Suprapubic skin (tissue), 4 donors: Measurements from ENCODE around the gene IL1RL2. TPM values are rescaled to one million over a fixed set of nuclear protein-coding genes. Genes with fewer than 3 reads are reported as not detected.
A peak's percentile ranks its signal among the peaks of the same experiment; 100 is the strongest.

Experiments
- DNase-seq, 2 donors: peaks; one replicate each; pipeline ENCODE4 v3.0.0-alpha.2; 2019; ENCODE audit warnings: low spot score in 2 of 2
- H3K27ac ChIP-seq: fragments of 200-600 bp; sonication (generic); one replicate; pipeline ENCODE4 v1.5.1; 2019
- H3K27me3 ChIP-seq: fragments of 200-600 bp; sonication (generic); one replicate; pipeline ENCODE4 v1.5.1; 2019
- H3K36me3 ChIP-seq: fragments of 200-600 bp; sonication (generic); one replicate; pipeline ENCODE4 v1.5.1; 2019
- H3K4me1 ChIP-seq: fragments of 200-600 bp; sonication (generic); one replicate; pipeline ENCODE4 v1.5.1; 2019
- H3K4me3 ChIP-seq: fragments of 200-600 bp; sonication (generic); one replicate; pipeline ENCODE4 v1.5.1; 2019; ENCODE audit warnings: mild to moderate bottlenecking
- H3K9me3 ChIP-seq: fragments of 200-600 bp; sonication (generic); one replicate; pipeline ENCODE4 v1.5.1; 2019
- CTCF ChIP-seq, 2 donors: fragments of 200-600 bp in 1 of 2; fragments of 450-650 bp in 1 of 2; sonication (generic) in 1 of 2; IDR thresholded peaks; one replicate each; pipeline ENCODE4 v1.5.1; 2016 to 2019; ENCODE audit warnings: antibody characterized with exemption in 2 of 2, mild to moderate bottlenecking in 1 of 2, moderate library complexity in 1 of 2
- EP300 ChIP-seq: sonication (generic); formaldehyde crosslinking; IDR thresholded peaks from one replicate; pipeline ENCODE4 v1.6.1; 2017; ENCODE audit warnings: antibody characterized with exemption
- POLR2A ChIP-seq, 2 donors: fragments of 450-650 bp; IDR thresholded peaks; one replicate each; pipeline ENCODE4 v1.6.1; 2017; ENCODE audit warnings: antibody characterized with exemption in 2 of 2, mild to moderate bottlenecking in 2 of 2, moderate library complexity in 2 of 2
- POLR2AphosphoS5 ChIP-seq, 3 donors: sonication (generic); formaldehyde crosslinking; IDR thresholded peaks; one replicate each; pipeline ENCODE4 v1.6.1; 2017; ENCODE audit warnings: antibody characterized with exemption in 3 of 3
- WGBS: methylation state at CpG from one replicate; pipeline ENCODE4 v1.1.5; 2018; 5-methylcytosine and 5-hydroxymethylcytosine counted together
- total RNA-seq, 4 donors: library from RNA; depleted of rRNA; stranded (reverse); fragments of >200 nt; gene quantifications; one replicate each; pipeline ENCODE4 v1.1.0, GENCODE V29; 2016

Gene IL1RL2
- total RNA-seq, 4 donors from 2014 or later, result 7.0 to 15.9 (median 12.0) TPM

- TF ChIP-seq EP300, result no peak
- TF ChIP-seq POLR2A (IDR thresholded peaks at IDR 0.05), result no peak
- no peak for TF ChIP-seq CTCF (IDR thresholded peaks at IDR 0.05)
- TF ChIP-seq POLR2AphosphoS5 (IDR thresholded peaks at IDR 0.05), result no peak
- no peaks in the 10 kb centered on the region for H3K27me3 ChIP-seq
- no peak overlapping the region for H3K27ac ChIP-seq
- no peaks in the 10 kb centered on the region for H3K9me3 ChIP-seq
- H3K36me3 ChIP-seq, result peaks cover 38% of the 10 kb centered on the region
- no peak for DNase-seq
- H3K4me3 ChIP-seq, result no peak overlapping the region
- H3K4me1 ChIP-seq, result peaks cover 60% of the 10 kb centered on the region
- 78% methylated on average over 1 of the region's 1 CpG for WGBS
Observed at GRCh38 chr2:102159295-102159694, 27.5 kb upstream of the IL1RL2 start.

GRCh38 chr2:102166189-102166845 is 20.5 kb upstream of the IL1RL2 start:
- Histone ChIP-seq H3K27ac (no peak overlapping the region), H3K9me3 (no peaks in the 10 kb centered on the region), H3K36me3 (peaks cover 41% of the 10 kb centered on the region), H3K27me3 (no peaks in the 10 kb centered on the region), H3K4me3 (no peak overlapping the region), H3K4me1 (peaks cover 31% of the 10 kb centered on the region)
- WGBS, result 24% methylated on average over 4 of the region's 4 CpGs
- TF ChIP-seq EP300 (no peak), CTCF (IDR thresholded peaks at IDR 0.05) (peak; percentile 9 to 41)
- DNase-seq, result no peak

GRCh38 chr2:102168026-102168771 is 18.6 kb upstream of the IL1RL2 start:
- Histone ChIP-seq H3K9me3 (no peaks in the 10 kb centered on the region), H3K27me3 (no peaks in the 10 kb centered on the region), H3K27ac (no peak overlapping the region), H3K36me3 (peaks cover 56% of the 10 kb centered on the region), H3K4me3 (no peak overlapping the region), H3K4me1 (peaks cover 19% of the 10 kb centered on the region)
- TF ChIP-seq EP300 (no peak), POLR2A (IDR thresholded peaks at IDR 0.05) (no peak), POLR2AphosphoS5 (IDR thresholded peaks at IDR 0.05) (no peak), CTCF (IDR thresholded peaks at IDR 0.05) (no peak)
- DNase-seq, result no peak
- WGBS, result 95% methylated on average over 5 of the region's 5 CpGs

- Histone ChIP-seq H3K4me3 (no peak overlapping the region), H3K27me3 (no peaks in the 10 kb centered on the region), H3K9me3 (no peaks in the 10 kb centered on the region), H3K36me3 (peaks cover 81% of the 10 kb centered on the region), H3K27ac (no peak overlapping the region), H3K4me1 (no peaks in the 10 kb centered on the region)
- 91% methylated on average over 5 of the region's 5 CpGs for WGBS
- no peak for DNase-seq
- TF ChIP-seq CTCF (IDR thresholded peaks at IDR 0.05) (no peak), POLR2AphosphoS5 (IDR thresholded peaks at IDR 0.05) (no peak), EP300 (no peak), POLR2A (IDR thresholded peaks at IDR 0.05) (no peak)
Observed at GRCh38 chr2:102171946-102172345, 14.9 kb upstream of the IL1RL2 start.

- Histone ChIP-seq H3K9me3 (no peaks in the 10 kb centered on the region), H3K27ac (no peak overlapping the region), H3K27me3 (no peaks in the 10 kb centered on the region), H3K4me1 (no peaks in the 10 kb centered on the region), H3K36me3 (peaks cover 86% of the 10 kb centered on the region), H3K4me3 (no peak overlapping the region)
- 88% methylated on average over 3 of the region's 3 CpGs for WGBS
- no peak for DNase-seq
- TF ChIP-seq POLR2A (IDR thresholded peaks at IDR 0.05) (no peak), CTCF (IDR thresholded peaks at IDR 0.05) (no peak), POLR2AphosphoS5 (IDR thresholded peaks at IDR 0.05) (no peak), EP300 (no peak)
Observed at GRCh38 chr2:102172745-102173144, 14.1 kb upstream of the IL1RL2 start.
